ENCODE results near the gene JAKMIP1. TPM values are rescaled to one million over a fixed set of nuclear protein-coding genes. Genes with fewer than 3 reads are reported as not detected.
A peak's percentile ranks its signal among the peaks of the same experiment; 100 is the strongest.

Gene JAKMIP1
- total RNA-seq, 4 donors from 2014 or later = 1.2 to 6.6 TPM; not detected in 2

DNA sequence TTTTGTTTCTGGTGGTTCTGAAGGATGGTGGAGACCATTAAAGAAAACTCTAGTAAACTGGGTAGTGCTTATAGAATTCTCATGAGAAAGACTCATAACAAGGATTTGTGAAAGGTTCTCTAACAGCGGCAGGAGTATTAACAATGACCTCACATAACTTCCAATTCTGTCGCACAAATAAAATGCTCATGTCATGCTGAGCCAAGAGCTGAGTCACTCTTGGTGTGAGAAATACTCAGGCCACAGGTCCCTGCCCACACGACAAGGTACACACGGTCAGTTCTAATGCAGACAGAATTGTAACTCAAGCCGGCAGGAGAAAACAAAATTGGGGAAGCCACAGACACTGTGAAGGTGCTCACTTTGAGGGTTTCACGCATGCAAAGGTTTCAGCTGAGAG, 147.7 kb downstream of the JAKMIP1 start:
- peaks cover 0 to 6% (median 2%) of the 10 kb centered on the region in 4 donors for H3K9me3 ChIP-seq
- H3K36me3 ChIP-seq = no peaks in the 10 kb centered on the region
- no peaks in the 10 kb centered on the region for H3K4me1 ChIP-seq
- no peak overlapping the region for H3K4me3 ChIP-seq
- no peak overlapping the region for H3K27ac ChIP-seq
- DNase-seq = no peak
- no peaks in the 10 kb centered on the region for H3K27me3 ChIP-seq
- TF ChIP-seq POLR2A (IDR thresholded peaks at IDR 0.05) = no peak
- TF ChIP-seq, protein P1, sequence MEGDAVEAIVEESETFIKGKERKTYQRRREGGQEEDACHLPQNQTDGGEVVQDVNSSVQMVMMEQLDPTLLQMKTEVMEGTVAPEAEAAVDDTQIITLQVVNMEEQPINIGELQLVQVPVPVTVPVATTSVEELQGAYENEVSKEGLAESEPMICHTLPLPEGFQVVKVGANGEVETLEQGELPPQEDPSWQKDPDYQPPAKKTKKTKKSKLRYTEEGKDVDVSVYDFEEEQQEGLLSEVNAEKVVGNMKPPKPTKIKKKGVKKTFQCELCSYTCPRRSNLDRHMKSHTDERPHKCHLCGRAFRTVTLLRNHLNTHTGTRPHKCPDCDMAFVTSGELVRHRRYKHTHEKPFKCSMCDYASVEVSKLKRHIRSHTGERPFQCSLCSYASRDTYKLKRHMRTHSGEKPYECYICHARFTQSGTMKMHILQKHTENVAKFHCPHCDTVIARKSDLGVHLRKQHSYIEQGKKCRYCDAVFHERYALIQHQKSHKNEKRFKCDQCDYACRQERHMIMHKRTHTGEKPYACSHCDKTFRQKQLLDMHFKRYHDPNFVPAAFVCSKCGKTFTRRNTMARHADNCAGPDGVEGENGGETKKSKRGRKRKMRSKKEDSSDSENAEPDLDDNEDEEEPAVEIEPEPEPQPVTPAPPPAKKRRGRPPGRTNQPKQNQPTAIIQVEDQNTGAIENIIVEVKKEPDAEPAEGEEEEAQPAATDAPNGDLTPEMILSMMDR (IDR thresholded peaks at IDR 0.05) = no peak

- Histone ChIP-seq H3K4me3 (no peak overlapping the region), H3K36me3 (no peaks in the 10 kb centered on the region), H3K9me3 (no peaks in the 10 kb centered on the region), H3K27me3 (no peaks in the 10 kb centered on the region), H3K27ac (no peak overlapping the region), H3K4me1 (no peaks in the 10 kb centered on the region)
- no peak for DNase-seq
- TF ChIP-seq, protein P1 (IDR thresholded peaks at IDR 0.05) = no peak
- no peak for TF ChIP-seq POLR2A (IDR thresholded peaks at IDR 0.05)
Measured at GRCh38 chr4:6050551-6050950, 149.8 kb downstream of the JAKMIP1 start.

- TF ChIP-seq, protein P1 (IDR thresholded peaks at IDR 0.05) = no peak
- no peak for TF ChIP-seq POLR2A (IDR thresholded peaks at IDR 0.05)
- Histone ChIP-seq H3K36me3 (no peaks in the 10 kb centered on the region), H3K9me3 (no peaks in the 10 kb centered on the region), H3K4me1 (no peaks in the 10 kb centered on the region), H3K27me3 (no peaks in the 10 kb centered on the region), H3K4me3 (no peak overlapping the region), H3K27ac (no peak overlapping the region)
- DNase-seq = no peak
Measured at GRCh38 chr4:6049985-6050384, 150.4 kb downstream of the JAKMIP1 start.

DNA sequence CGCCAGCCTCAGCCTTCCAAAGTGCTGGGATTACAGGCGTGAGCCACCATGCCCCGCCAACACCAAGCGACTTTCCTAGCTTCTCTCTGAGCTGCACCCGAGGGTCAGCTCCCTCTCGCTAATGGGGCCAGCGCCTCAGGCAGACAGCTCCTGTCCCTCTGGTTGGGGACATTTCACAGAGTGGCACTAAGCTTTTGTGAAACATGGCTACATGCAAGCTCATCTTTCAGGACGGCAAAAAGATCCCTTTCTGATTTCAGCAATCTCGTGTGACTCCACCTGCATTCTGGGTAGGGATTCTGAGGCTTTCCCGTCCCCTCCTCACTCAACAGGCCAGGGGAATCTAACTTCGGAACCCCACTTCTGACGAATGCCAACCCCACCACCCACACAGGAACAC, 151.1 kb downstream of the JAKMIP1 start:
- no peaks in the 10 kb centered on the region for H3K36me3 ChIP-seq
- no peaks in the 10 kb centered on the region for H3K27me3 ChIP-seq
- H3K4me1 ChIP-seq = no peaks in the 10 kb centered on the region
- TF ChIP-seq, protein P1 (IDR thresholded peaks at IDR 0.05) = no peak
- no peak for TF ChIP-seq POLR2A (IDR thresholded peaks at IDR 0.05)
- H3K9me3 ChIP-seq = no peaks in the 10 kb centered on the region
- no peak overlapping the region for H3K27ac ChIP-seq
- H3K4me3 ChIP-seq = no peak overlapping the region
- DNase-seq = no peak

DNA sequence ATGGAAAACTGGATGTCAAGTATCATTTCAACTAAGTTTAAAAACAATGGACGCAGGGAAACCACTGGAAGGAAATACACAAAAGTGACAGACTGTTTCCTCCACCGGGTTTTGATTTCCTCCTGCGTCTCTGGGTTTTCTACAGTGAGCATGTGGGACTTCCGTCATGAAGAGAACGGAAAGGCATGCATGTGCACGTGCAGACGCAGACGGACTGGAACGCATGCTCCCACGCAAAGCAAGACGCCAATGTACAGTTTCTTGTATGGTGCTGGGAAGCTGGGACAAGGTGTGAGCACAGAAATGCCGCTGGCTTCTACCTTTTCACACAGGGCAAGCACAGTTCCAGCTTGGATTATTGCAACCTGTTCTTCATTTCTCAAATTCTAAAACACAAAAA, 151.8 kb downstream of the JAKMIP1 start:
- no peak overlapping the region for H3K4me3 ChIP-seq
- H3K27me3 ChIP-seq = no peaks in the 10 kb centered on the region
- H3K36me3 ChIP-seq = no peaks in the 10 kb centered on the region
- no peak for TF ChIP-seq POLR2A (IDR thresholded peaks at IDR 0.05)
- TF ChIP-seq, protein P1 (IDR thresholded peaks at IDR 0.05) = no peak
- H3K27ac ChIP-seq = no peak overlapping the region
- no peaks in the 10 kb centered on the region for H3K9me3 ChIP-seq
- DNase-seq = no peak
- H3K4me1 ChIP-seq = no peaks in the 10 kb centered on the region

DNA sequence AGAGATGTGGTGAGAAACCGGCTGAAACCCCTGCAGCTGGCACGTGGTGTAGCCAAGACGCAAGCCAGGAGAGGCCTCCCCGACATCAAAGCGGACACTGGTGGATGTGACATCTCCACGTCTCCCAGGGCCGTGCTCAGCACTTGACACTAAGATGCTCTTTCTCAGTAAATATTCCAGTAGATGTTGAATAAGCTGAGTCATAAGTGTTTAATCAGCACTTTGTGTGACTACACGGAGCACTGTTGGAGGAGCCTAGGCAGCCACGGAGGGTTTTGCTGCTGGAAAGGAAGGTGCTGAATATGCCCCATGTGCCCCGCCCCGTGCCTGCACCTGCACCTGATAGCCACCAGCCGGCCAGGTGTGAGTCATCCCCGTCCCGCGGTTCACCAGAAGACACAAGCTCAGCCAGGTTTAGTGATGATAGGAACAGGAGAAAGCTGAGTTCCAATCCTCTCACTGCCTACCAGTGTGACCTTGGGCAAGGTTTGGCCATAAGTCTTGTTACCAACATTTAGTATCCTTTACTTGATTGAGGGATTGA, 153.1 kb downstream of the JAKMIP1 start:
- no peaks in the 10 kb centered on the region for H3K27me3 ChIP-seq
- TF ChIP-seq, protein P1 (IDR thresholded peaks at IDR 0.05) = no peak
- TF ChIP-seq POLR2A (IDR thresholded peaks at IDR 0.05) = no peak
- H3K4me3 ChIP-seq = no peak overlapping the region
- peak in 1 of 3 donors; percentile 27 for DNase-seq
- no peaks in the 10 kb centered on the region for H3K36me3 ChIP-seq
- no peaks in the 10 kb centered on the region for H3K4me1 ChIP-seq
- H3K27ac ChIP-seq = no peak overlapping the region
- no peaks in the 10 kb centered on the region for H3K9me3 ChIP-seq
